ENCODE data around the gene CFAP74. TPM values are rescaled to one million over a fixed set of nuclear protein-coding genes. Genes with fewer than 3 reads are reported as not detected.

CFAP74 gene
- total RNA-seq, 1 experiment from 2014 or later: not detected

DNA sequence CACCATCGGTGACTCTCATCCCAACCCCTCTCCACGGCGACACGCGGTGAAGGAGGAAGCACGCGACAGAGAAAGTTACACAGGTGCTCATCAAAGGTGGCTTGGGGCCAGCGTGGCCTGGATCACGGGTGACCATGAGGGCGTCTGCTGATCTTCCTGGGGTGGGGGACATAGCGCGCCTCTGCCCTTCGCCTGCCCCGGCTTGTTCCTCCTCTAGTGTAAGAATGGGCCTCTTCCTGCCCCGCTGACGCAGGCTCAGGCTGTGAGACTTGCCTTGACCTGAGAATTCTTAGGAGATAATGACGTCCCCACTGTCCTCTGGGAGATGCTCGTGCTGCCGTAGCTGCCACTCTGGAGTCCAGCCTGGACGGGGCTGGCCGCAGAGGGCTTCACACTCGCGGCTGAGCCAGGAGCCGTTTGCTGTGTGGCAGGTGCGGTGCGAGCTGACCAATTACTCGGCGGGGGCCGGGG is 45.5 kb downstream of the CFAP74 start:
- Histone ChIP-seq H3K27ac (ENCODE audit: low read depth, low read length, poor library complexity, severe bottlenecking) (no peak overlapping the region), H3K36me3 (ENCODE audit: insufficient read depth, low read length, poor library complexity, severe bottlenecking) (no peaks in the 10 kb centered on the region), H3K4me3 (ENCODE audit: low read depth, low read length, poor library complexity, severe bottlenecking) (no peak overlapping the region), H3K4me1 (ENCODE audit: insufficient read depth, low read length, poor library complexity, severe bottlenecking) (peaks cover 3% of the 10 kb centered on the region), H3K9me3 (ENCODE audit: low read depth, low read length, poor library complexity, severe bottlenecking) (no peaks in the 10 kb centered on the region), H3K27me3 (replicated peaks; ENCODE audit: insufficient read depth, low read depth, low read length, poor library complexity) (no peaks in the 10 kb centered on the region)
- DNase-seq (ENCODE audit: low spot score): no peak
- CTCF ChIA-PET: no interaction called here
- POLR2A ChIA-PET (ENCODE audit: low non-redundant PET): no interaction called here
- no peak for TF ChIP-seq EZH2 (IDR thresholded peaks at IDR 0.05; ENCODE audit: borderline replicate concordance, low read depth, low read length, poor library complexity, severe bottlenecking)
- TF ChIP-seq, protein P1, sequence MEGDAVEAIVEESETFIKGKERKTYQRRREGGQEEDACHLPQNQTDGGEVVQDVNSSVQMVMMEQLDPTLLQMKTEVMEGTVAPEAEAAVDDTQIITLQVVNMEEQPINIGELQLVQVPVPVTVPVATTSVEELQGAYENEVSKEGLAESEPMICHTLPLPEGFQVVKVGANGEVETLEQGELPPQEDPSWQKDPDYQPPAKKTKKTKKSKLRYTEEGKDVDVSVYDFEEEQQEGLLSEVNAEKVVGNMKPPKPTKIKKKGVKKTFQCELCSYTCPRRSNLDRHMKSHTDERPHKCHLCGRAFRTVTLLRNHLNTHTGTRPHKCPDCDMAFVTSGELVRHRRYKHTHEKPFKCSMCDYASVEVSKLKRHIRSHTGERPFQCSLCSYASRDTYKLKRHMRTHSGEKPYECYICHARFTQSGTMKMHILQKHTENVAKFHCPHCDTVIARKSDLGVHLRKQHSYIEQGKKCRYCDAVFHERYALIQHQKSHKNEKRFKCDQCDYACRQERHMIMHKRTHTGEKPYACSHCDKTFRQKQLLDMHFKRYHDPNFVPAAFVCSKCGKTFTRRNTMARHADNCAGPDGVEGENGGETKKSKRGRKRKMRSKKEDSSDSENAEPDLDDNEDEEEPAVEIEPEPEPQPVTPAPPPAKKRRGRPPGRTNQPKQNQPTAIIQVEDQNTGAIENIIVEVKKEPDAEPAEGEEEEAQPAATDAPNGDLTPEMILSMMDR (conservative IDR thresholded peaks at IDR 0.05; ENCODE audit: low read depth, low read length): no peak
- no TSS peak for BruUV-seq (replicated peaks)
- intact Hi-C loops (cut with micrococcal nuclease; ENCODE audit: unreplicated experiment): no loop called here

DNA sequence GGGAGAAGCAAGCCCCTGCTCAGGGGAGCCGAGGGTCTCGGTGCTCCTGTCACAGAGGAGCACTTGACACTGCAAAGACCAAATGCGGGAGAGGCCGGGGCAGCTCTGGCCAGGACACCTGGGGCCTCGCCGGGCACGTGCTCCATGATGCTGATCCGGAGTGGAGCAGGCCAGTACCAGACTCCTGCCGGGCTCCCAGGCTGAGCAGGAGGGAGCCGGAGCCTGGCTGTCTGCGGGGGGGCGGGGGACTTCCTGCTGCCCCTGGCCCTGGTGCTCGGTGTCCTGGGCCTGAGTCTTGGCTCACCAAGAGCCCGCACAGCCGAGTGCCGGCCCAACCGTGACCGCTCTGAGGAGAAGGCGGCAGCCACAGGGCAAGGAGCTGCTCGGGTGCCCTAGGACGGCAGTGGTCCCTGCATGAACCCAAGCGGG is 46.0 kb downstream of the CFAP74 start:
- intact Hi-C loops (cut with micrococcal nuclease; ENCODE audit: unreplicated experiment): no loop called here
- Histone ChIP-seq H3K9me3 (ENCODE audit: low read depth, low read length, poor library complexity, severe bottlenecking) (no peaks in the 10 kb centered on the region), H3K4me3 (ENCODE audit: low read depth, low read length, poor library complexity, severe bottlenecking) (no peak overlapping the region), H3K36me3 (ENCODE audit: insufficient read depth, low read length, poor library complexity, severe bottlenecking) (no peaks in the 10 kb centered on the region), H3K27me3 (replicated peaks; ENCODE audit: insufficient read depth, low read depth, low read length, poor library complexity) (no peaks in the 10 kb centered on the region), H3K27ac (ENCODE audit: low read depth, low read length, poor library complexity, severe bottlenecking) (no peak overlapping the region), H3K4me1 (ENCODE audit: insufficient read depth, low read length, poor library complexity, severe bottlenecking) (peaks cover 3% of the 10 kb centered on the region)
- TF ChIP-seq EZH2 (IDR thresholded peaks at IDR 0.05; ENCODE audit: borderline replicate concordance, low read depth, low read length, poor library complexity, severe bottlenecking): no peak
- TF ChIP-seq, protein P1 (conservative IDR thresholded peaks at IDR 0.05; ENCODE audit: low read depth, low read length): no peak
- DNase-seq (ENCODE audit: low spot score): no peak
- no TSS peak for BruUV-seq (replicated peaks)
- POLR2A ChIA-PET (ENCODE audit: low non-redundant PET): no interaction called here
- CTCF ChIA-PET: no interaction called here

DNA sequence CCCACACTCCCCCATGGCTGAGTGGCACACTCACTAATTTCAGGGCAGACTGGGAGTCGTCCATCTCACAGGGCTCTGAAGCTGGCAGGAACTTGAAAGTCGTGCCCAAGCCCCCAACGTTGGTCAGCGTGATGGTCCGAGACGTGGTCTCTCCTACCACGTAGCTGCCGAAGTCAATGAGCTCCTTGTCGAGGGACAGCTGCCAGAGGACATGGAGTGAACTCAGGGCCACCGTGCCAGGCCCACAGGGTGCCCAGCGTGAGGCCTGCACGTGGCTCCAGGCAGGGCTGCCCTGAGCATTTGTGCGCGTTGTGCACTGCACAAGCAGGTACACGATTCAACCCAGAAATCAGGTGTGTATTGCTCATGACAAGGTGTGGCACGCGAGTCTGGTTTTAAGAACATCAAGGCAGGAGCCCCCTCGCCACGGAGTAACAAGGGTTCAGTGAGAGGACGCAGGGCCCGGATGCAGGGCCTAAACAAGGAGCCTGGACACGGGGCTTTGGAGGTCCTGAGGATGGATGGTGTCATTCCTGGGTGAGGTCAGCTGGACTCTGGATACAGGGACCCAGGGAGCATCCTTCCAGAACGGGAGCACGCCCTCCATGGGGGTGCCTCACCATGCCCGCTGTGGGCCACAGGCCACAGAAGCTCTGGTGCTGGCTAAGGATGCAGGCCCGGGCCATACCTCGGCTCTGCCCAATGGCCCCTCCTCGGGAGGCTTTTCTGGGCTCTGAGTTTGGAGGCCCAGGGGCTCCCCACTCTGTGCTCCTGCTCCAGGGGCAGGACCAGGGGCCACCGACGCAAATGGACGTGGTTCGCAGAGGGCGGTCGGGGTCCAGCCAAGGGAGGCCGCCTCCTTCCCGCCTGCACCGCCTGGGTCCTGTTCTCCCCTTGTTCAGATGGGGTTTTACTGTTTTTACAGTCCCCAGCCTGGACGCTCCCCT is 46.7 kb downstream of the CFAP74 start:
- no TSS peak for BruUV-seq (replicated peaks)
- TF ChIP-seq, protein P1 (conservative IDR thresholded peaks at IDR 0.05; ENCODE audit: low read depth, low read length): no peak
- no peak for TF ChIP-seq EZH2 (IDR thresholded peaks at IDR 0.05; ENCODE audit: borderline replicate concordance, low read depth, low read length, poor library complexity, severe bottlenecking)
- ChIA-PET POLR2A (ENCODE audit: low non-redundant PET) (no interaction called here), CTCF (no interaction called here)
- Histone ChIP-seq H3K27ac (ENCODE audit: low read depth, low read length, poor library complexity, severe bottlenecking) (no peak overlapping the region), H3K36me3 (ENCODE audit: insufficient read depth, low read length, poor library complexity, severe bottlenecking) (no peaks in the 10 kb centered on the region), H3K4me1 (ENCODE audit: insufficient read depth, low read length, poor library complexity, severe bottlenecking) (peaks cover 3% of the 10 kb centered on the region), H3K9me3 (ENCODE audit: low read depth, low read length, poor library complexity, severe bottlenecking) (no peaks in the 10 kb centered on the region), H3K27me3 (replicated peaks; ENCODE audit: insufficient read depth, low read depth, low read length, poor library complexity) (no peaks in the 10 kb centered on the region), H3K4me3 (ENCODE audit: low read depth, low read length, poor library complexity, severe bottlenecking) (no peak overlapping the region)
- no peak for DNase-seq (ENCODE audit: low spot score)
- intact Hi-C loops (cut with micrococcal nuclease; ENCODE audit: unreplicated experiment): no loop called here
